Transverse colon (tissue), 3 donors: Measurements from ENCODE around the gene SERPINB12.

Experiments
- CTCF ChIP-seq, 5 experiments: fragments of 200-600 bp in 3 of 5; fragments of 450-650 bp in 2 of 5; sonication (generic) in 3 of 5; IDR thresholded peaks; 1 replicate in 2 of 5; 2 replicates in 3 of 5; pipeline ENCODE4 v1.5.1; 2016 to 2017; ENCODE audit warnings: antibody characterized with exemption in 5 of 5, inconsistent platforms in 3 of 5, mild to moderate bottlenecking in 2 of 5, moderate library complexity in 1 of 5
- POLR2A ChIP-seq: fragments of 450-650 bp; IDR thresholded peaks from one replicate; pipeline ENCODE4 v1.6.1; 2016; ENCODE audit warnings: antibody characterized with exemption, mild to moderate bottlenecking, moderate library complexity

GRCh38 chr18:63579616-63580015, 37.4 kb downstream of the SERPINB12 start:
- no peak for TF ChIP-seq CTCF (IDR thresholded peaks at IDR 0.05)
- TF ChIP-seq POLR2A, result no peak
